22Rv1 (cell line): Measurements from ENCODE around the gene ZAR1.

ENCODE experiments used
- ZFX ChIP-seq: fragments of 450-650 bp; IDR thresholded peaks from 2 replicates; pipeline ENCODE4 v1.6.1; 2017; ENCODE audit warnings: antibody characterized with exemption, borderline replicate concordance
- TF ChIP-seq, protein P1 (sequence below): fragments of 450-650 bp; IDR thresholded peaks from 2 replicates; pipeline ENCODE4 v1.5.1; 2017; ENCODE audit warnings: mild to moderate bottlenecking

GRCh38 chr4:48495941-48496340 is 5.9 kb downstream of the ZAR1 start:
- TF ChIP-seq, protein P1, sequence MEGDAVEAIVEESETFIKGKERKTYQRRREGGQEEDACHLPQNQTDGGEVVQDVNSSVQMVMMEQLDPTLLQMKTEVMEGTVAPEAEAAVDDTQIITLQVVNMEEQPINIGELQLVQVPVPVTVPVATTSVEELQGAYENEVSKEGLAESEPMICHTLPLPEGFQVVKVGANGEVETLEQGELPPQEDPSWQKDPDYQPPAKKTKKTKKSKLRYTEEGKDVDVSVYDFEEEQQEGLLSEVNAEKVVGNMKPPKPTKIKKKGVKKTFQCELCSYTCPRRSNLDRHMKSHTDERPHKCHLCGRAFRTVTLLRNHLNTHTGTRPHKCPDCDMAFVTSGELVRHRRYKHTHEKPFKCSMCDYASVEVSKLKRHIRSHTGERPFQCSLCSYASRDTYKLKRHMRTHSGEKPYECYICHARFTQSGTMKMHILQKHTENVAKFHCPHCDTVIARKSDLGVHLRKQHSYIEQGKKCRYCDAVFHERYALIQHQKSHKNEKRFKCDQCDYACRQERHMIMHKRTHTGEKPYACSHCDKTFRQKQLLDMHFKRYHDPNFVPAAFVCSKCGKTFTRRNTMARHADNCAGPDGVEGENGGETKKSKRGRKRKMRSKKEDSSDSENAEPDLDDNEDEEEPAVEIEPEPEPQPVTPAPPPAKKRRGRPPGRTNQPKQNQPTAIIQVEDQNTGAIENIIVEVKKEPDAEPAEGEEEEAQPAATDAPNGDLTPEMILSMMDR, result no peak
- no peak for TF ChIP-seq ZFX
